KMS-11 (cell line): ENCODE results near the gene NINL.

Experiments
- H2AFZ ChIP-seq: fragments of 200-600 bp; sonication (generic); 2 replicates; pipeline ENCODE4 v1.6.1; 2016; ENCODE audit warnings: antibody characterized with exemption, mixed run types, low read depth
- H3K27ac ChIP-seq: fragments of 200-600 bp; sonication (generic); 2 replicates; pipeline ENCODE4 v1.6.1; 2016; ENCODE audit warnings: mild to moderate bottlenecking, mixed run types
- H3K27me3 ChIP-seq: fragments of 200-600 bp; sonication (generic); 2 replicates; pipeline ENCODE4 v1.6.1; 2017; ENCODE audit warnings: mild to moderate bottlenecking, low read depth, mixed run types, moderate library complexity; ENCODE audit not compliant: insufficient read depth
- H3K36me3 ChIP-seq: fragments of 200-600 bp; sonication (generic); 2 replicates; pipeline ENCODE4 v1.6.1; 2017; ENCODE audit warnings: mild to moderate bottlenecking, mixed run types; ENCODE audit not compliant: insufficient read depth
- H3K4me1 ChIP-seq: fragments of 200-600 bp; sonication (generic); 2 replicates; pipeline ENCODE4 v1.6.1; 2016; ENCODE audit warnings: mild to moderate bottlenecking, low read depth, mixed run types; ENCODE audit not compliant: poor library complexity, severe bottlenecking
- H3K4me2 ChIP-seq: fragments of 200-600 bp; sonication (generic); 2 replicates; pipeline ENCODE4 v1.7.0; 2016; ENCODE audit warnings: mild to moderate bottlenecking, mixed run types
- H3K4me3 ChIP-seq: fragments of 200-600 bp; sonication (generic); IDR thresholded peaks from 2 replicates; pipeline ENCODE4 v1.6.1; 2017; ENCODE audit warnings: low read depth, low read length, mixed read lengths; ENCODE audit not compliant: insufficient read depth
- H3K79me2 ChIP-seq: fragments of 200-600 bp; sonication (generic); 2 replicates; pipeline ENCODE4 v1.6.1; 2016; ENCODE audit warnings: low read depth, mixed run types; ENCODE audit not compliant: insufficient read depth
- H3K9ac ChIP-seq: fragments of 200-600 bp; sonication (generic); 2 replicates; pipeline ENCODE4 v1.6.1; 2016; ENCODE audit warnings: mild to moderate bottlenecking, mixed run types
- H4K20me1 ChIP-seq: fragments of 200-600 bp; sonication (generic); 2 replicates; pipeline ENCODE4 v1.6.1; 2016; ENCODE audit warnings: mild to moderate bottlenecking, mixed run types; ENCODE audit not compliant: insufficient read depth
- CTCF ChIP-seq: fragments of 200-600 bp; sonication (generic); conservative IDR thresholded peaks from 2 replicates; pipeline ENCODE4 v1.6.1; 2017; ENCODE audit warnings: low read depth, mild to moderate bottlenecking, antibody characterized with exemption, low read length, moderate library complexity, mixed read lengths

NINL gene

GRCh38 chr20:25525867-25526266 lies 59.5 kb downstream of the NINL start:
- H3K27ac ChIP-seq: no peak overlapping the region
- H3K4me3 ChIP-seq: no peak overlapping the region
- H3K4me2 ChIP-seq: no peak overlapping the region
- no peaks in the 10 kb centered on the region for H3K4me1 ChIP-seq
- no peaks in the 10 kb centered on the region for H3K27me3 ChIP-seq
- no peak for TF ChIP-seq CTCF
- H3K9ac ChIP-seq: no peak overlapping the region
- no peaks in the 10 kb centered on the region for H4K20me1 ChIP-seq
- H2AFZ ChIP-seq: no peak overlapping the region
- no peaks in the 10 kb centered on the region for H3K79me2 ChIP-seq
- no peaks in the 10 kb centered on the region for H3K36me3 ChIP-seq

- Histone ChIP-seq H3K79me2 (no peaks in the 10 kb centered on the region), H3K27me3 (no peaks in the 10 kb centered on the region), H3K9ac (no peak overlapping the region), H4K20me1 (no peaks in the 10 kb centered on the region), H3K4me2 (no peak overlapping the region), H3K4me3 (no peak overlapping the region), H2AFZ (no peak overlapping the region), H3K27ac (no peak overlapping the region), H3K4me1 (no peaks in the 10 kb centered on the region), H3K36me3 (no peaks in the 10 kb centered on the region)
- no peak for TF ChIP-seq CTCF
Observed at GRCh38 chr20:25525295-25525694, 60.0 kb downstream of the NINL start.

- H3K4me2 ChIP-seq: no peak overlapping the region
- H3K36me3 ChIP-seq: no peaks in the 10 kb centered on the region
- no peaks in the 10 kb centered on the region for H3K27me3 ChIP-seq
- no peak overlapping the region for H2AFZ ChIP-seq
- no peaks in the 10 kb centered on the region for H3K4me1 ChIP-seq
- no peak overlapping the region for H3K4me3 ChIP-seq
- TF ChIP-seq CTCF: no peak
- H4K20me1 ChIP-seq: no peaks in the 10 kb centered on the region
- no peak overlapping the region for H3K9ac ChIP-seq
- H3K79me2 ChIP-seq: no peaks in the 10 kb centered on the region
- no peak overlapping the region for H3K27ac ChIP-seq
Observed at GRCh38 chr20:25521382-25521781, 63.9 kb downstream of the NINL start.

GRCh38 chr20:25517124-25517523 lies 68.2 kb downstream of the NINL start:
- H3K4me3 ChIP-seq: no peak overlapping the region
- H3K27ac ChIP-seq: no peak overlapping the region
- no peaks in the 10 kb centered on the region for H3K27me3 ChIP-seq
- H4K20me1 ChIP-seq: no peaks in the 10 kb centered on the region
- no peak overlapping the region for H3K9ac ChIP-seq
- no peak overlapping the region for H3K4me2 ChIP-seq
- H2AFZ ChIP-seq: no peak overlapping the region
- TF ChIP-seq CTCF: no peak
- H3K4me1 ChIP-seq: no peaks in the 10 kb centered on the region
- no peaks in the 10 kb centered on the region for H3K36me3 ChIP-seq
- H3K79me2 ChIP-seq: no peaks in the 10 kb centered on the region
